MM.1S (cell line): ENCODE measurements around the gene ZNF627.
"Not testable (repeated sequence)": the region's sequence is repeated elsewhere in the genome, so short reads cannot be mapped to it uniquely, and the experiment has no call there.

Source experiments
- DNase-seq: peaks from one replicate; pipeline ENCODE4 v3.0.0-alpha.2; 2015
- H2AFZ ChIP-seq: fragments of 300-600 bp; sonication (generic); 2 replicates; pipeline ENCODE4 v1.6.0; 2016; ENCODE audit warnings: antibody characterized with exemption, low read length
- H3F3A ChIP-seq: fragments of 300-600 bp; sonication (generic); 2 replicates; pipeline ENCODE4 v1.6.1; 2016; ENCODE audit warnings: mild to moderate bottlenecking, antibody characterized with exemption, low read length, moderate library complexity, mixed read lengths; ENCODE audit not compliant: insufficient read depth
- H3K27ac ChIP-seq: fragments of 300-600 bp; sonication (generic); 2 replicates; pipeline ENCODE4 v1.5.1; 2016; ENCODE audit warnings: mild to moderate bottlenecking, low read length
- H3K27me3 ChIP-seq: fragments of 300-600 bp; sonication (generic); replicated peaks from 2 replicates; pipeline ENCODE4 v1.6.0; 2016; ENCODE audit warnings: low read length; ENCODE audit not compliant: insufficient read depth
- H3K36me3 ChIP-seq: fragments of 300-600 bp; sonication (generic); replicated peaks from 2 replicates; pipeline ENCODE4 v1.6.1; 2016; ENCODE audit warnings: mild to moderate bottlenecking, low read length, mixed read lengths; ENCODE audit not compliant: insufficient read depth
- H3K4me1 ChIP-seq: fragments of 300-600 bp; sonication (generic); 2 replicates; pipeline ENCODE4 v1.6.1; 2016; ENCODE audit warnings: low read length, mixed read lengths
- H3K4me2 ChIP-seq: fragments of 300-600 bp; sonication (generic); 2 replicates; pipeline ENCODE4 v1.6.0; 2016; ENCODE audit warnings: low read depth, low read length
- H3K4me3 ChIP-seq: fragments of 300-600 bp; sonication (generic); 2 replicates; pipeline ENCODE4 v1.5.1; 2016; ENCODE audit warnings: low read length, mixed read lengths
- H3K79me2 ChIP-seq: fragments of 300-600 bp; sonication (generic); 2 replicates; pipeline ENCODE4 v1.6.1; 2016; ENCODE audit warnings: mixed run types, low read length, mixed read lengths
- H3K9ac ChIP-seq: fragments of 300-600 bp; sonication (generic); 2 replicates; pipeline ENCODE4 v1.6.1; 2016; ENCODE audit warnings: low read length, mixed read lengths
- H3K9me2 ChIP-seq: fragments of 300-600 bp; sonication (generic); replicated peaks from 2 replicates; pipeline ENCODE4 v1.6.1; 2016; ENCODE audit warnings: mild to moderate bottlenecking, low read length, mixed read lengths; ENCODE audit not compliant: insufficient read depth
- H3K9me3 ChIP-seq: fragments of 300-600 bp; sonication (generic); replicated peaks from 2 replicates; pipeline ENCODE4 v1.6.1; 2016; ENCODE audit warnings: mild to moderate bottlenecking, low read length, mixed read lengths; ENCODE audit not compliant: insufficient read depth
- H4K20me1 ChIP-seq: fragments of 300-600 bp; sonication (generic); 2 replicates; pipeline ENCODE4 v1.6.1; 2016; ENCODE audit warnings: mild to moderate bottlenecking, low read length, moderate library complexity, mixed read lengths; ENCODE audit not compliant: insufficient read depth
- EZH2 ChIP-seq: fragments of 300-600 bp; sonication (generic); optimal IDR thresholded peaks from 2 replicates; pipeline ENCODE3; 2017; ENCODE audit warnings: low read depth, mild to moderate bottlenecking, antibody characterized with exemption, low read length, mixed read lengths
- EZH2phosphoT487 ChIP-seq: fragments of 300-600 bp; sonication (generic); IDR thresholded peaks from 2 replicates; pipeline ENCODE4 v1.6.1; 2018; ENCODE audit warnings: antibody characterized with exemption, low read length
- TF ChIP-seq, protein P1 (sequence below): fragments of 300-600 bp; sonication (generic); IDR thresholded peaks from 2 replicates; pipeline ENCODE4 v1.5.1; 2016; ENCODE audit warnings: antibody characterized with exemption, low read length, mixed read lengths

The ZNF627 gene

DNA sequence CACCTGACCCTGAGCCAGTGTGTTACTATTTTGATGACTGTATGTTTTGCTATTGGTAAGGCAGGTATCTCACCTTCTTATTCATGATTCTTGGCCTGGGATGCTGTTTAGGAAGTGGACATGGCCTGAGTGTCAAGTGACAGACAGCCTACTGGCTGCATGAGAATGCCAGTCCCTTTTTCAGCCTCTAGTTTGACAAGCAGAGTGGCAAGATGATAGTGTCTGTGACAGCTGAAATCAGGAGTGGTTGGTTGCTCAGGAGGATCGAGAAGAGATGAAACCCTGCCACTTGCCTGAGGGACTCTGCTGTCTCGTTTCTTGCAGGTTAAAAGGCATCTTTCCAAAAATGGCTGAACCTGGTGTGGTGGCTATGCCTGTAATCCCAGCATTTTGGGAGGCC, 31.1 kb upstream of the ZNF627 start:
- Histone ChIP-seq H3F3A (no peaks in the 10 kb centered on the region), H3K9me2 (no peaks in the 10 kb centered on the region), H3K27me3 (no peaks in the 10 kb centered on the region), H3K4me2 (no peak overlapping the region), H2AFZ (no peak overlapping the region), H3K4me1 (no peaks in the 10 kb centered on the region), H3K79me2 (no peaks in the 10 kb centered on the region), H3K27ac (no peak overlapping the region), H3K36me3 (no peaks in the 10 kb centered on the region), H3K9ac (no peak overlapping the region), H3K9me3 (no peaks in the 10 kb centered on the region), H3K4me3 (no peak overlapping the region), H4K20me1 (no peaks in the 10 kb centered on the region)
- TF ChIP-seq EZH2phosphoT487 (no peak), EZH2 (no peak)
- TF ChIP-seq, protein P1, sequence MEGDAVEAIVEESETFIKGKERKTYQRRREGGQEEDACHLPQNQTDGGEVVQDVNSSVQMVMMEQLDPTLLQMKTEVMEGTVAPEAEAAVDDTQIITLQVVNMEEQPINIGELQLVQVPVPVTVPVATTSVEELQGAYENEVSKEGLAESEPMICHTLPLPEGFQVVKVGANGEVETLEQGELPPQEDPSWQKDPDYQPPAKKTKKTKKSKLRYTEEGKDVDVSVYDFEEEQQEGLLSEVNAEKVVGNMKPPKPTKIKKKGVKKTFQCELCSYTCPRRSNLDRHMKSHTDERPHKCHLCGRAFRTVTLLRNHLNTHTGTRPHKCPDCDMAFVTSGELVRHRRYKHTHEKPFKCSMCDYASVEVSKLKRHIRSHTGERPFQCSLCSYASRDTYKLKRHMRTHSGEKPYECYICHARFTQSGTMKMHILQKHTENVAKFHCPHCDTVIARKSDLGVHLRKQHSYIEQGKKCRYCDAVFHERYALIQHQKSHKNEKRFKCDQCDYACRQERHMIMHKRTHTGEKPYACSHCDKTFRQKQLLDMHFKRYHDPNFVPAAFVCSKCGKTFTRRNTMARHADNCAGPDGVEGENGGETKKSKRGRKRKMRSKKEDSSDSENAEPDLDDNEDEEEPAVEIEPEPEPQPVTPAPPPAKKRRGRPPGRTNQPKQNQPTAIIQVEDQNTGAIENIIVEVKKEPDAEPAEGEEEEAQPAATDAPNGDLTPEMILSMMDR, result no peak
- DNase-seq, result no peak

DNA sequence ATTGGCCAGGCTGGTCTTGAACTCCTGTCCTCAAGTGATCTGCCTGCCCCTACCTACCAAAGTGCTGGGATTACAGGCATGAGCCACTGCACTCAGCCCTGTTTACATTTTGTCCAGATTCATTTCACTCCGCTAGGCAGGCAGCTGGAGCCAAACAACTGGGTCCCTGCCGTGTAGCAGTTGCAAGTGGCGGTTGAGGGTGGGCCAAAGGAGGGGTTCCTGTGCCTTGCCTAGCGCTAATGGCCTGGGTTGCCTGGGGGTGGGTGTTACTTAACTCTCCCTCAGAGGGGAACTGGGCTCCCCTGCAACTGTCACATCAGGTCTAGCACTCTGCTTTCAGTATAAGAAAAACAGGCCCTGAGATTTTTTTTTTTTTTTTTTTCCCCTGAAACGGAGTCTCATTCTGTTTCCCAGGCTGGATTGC, 27.2 kb upstream of the ZNF627 start:
- Histone ChIP-seq H2AFZ (no peak overlapping the region), H3K27ac (no peak overlapping the region), H3K4me2 (no peak overlapping the region), H4K20me1 (no peaks in the 10 kb centered on the region), H3K9ac (no peak overlapping the region), H3K36me3 (no peaks in the 10 kb centered on the region), H3K9me2 (no peaks in the 10 kb centered on the region), H3K9me3 (no peaks in the 10 kb centered on the region), H3K79me2 (no peaks in the 10 kb centered on the region), H3K27me3 (no peaks in the 10 kb centered on the region), H3K4me1 (no peaks in the 10 kb centered on the region), H3F3A (no peaks in the 10 kb centered on the region), H3K4me3 (no peak overlapping the region)
- DNase-seq, result no peak
- no peak for TF ChIP-seq EZH2phosphoT487
- TF ChIP-seq, protein P1, result no peak
- no peak for TF ChIP-seq EZH2

- not testable (repeated sequence) for H3K27me3 ChIP-seq, H3K36me3 ChIP-seq, H3K9me2 ChIP-seq, H3K4me1 ChIP-seq, H3K4me3 ChIP-seq, DNase-seq, H4K20me1 ChIP-seq, H3K4me2 ChIP-seq, H3K27ac ChIP-seq, H2AFZ ChIP-seq, H3K9ac ChIP-seq, H3K79me2 ChIP-seq, H3K9me3 ChIP-seq, H3F3A ChIP-seq
Observed at GRCh38 chr19:11573354-11573753, 23.9 kb upstream of the ZNF627 start.

DNA sequence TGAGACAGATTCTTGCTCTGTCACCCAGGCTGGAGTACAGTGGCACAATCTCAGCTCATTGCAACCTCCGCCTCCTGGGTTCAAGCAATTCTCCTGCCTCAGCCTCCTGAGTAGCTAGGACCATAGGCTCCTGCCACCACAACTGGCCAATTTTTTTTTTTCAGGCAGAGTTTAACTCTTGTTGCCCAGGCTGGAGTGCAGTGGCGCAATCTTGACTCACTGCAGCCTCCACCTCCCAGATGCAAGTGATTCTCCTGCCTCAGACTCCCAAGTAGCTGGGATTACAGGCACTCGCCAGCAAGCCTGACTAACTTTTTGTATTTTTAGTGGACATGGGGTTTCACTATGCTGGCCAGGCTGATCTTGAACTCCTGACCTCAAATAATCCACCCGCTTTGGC, 23.5 kb upstream of the ZNF627 start:
- not testable (repeated sequence) for DNase-seq

More for the DNA sequence above, 23.5 kb upstream of the ZNF627 start:
- not testable (repeated sequence) for H2AFZ ChIP-seq, H4K20me1 ChIP-seq, H3K36me3 ChIP-seq, H3F3A ChIP-seq, H3K9me3 ChIP-seq, H3K4me3 ChIP-seq, H3K9ac ChIP-seq, H3K27me3 ChIP-seq, H3K9me2 ChIP-seq, H3K27ac ChIP-seq, H3K4me1 ChIP-seq, H3K4me2 ChIP-seq, H3K79me2 ChIP-seq
